ENCODE measurements around the gene DIPK1A.

Gene DIPK1A

GRCh38 chr1:92842082-92843045 lies 118.9 kb downstream of the DIPK1A start:
- DNase-seq (ENCODE audit: low read depth in 2 of 2): no peak

GRCh38 chr1:92840600-92840999 lies 120.7 kb downstream of the DIPK1A start:
- DNase-seq (ENCODE audit: low read depth in 2 of 2): no peak

- DNase-seq (ENCODE audit: low read depth in 2 of 2): no peak
Measured at GRCh38 chr1:92839442-92839841, 121.8 kb downstream of the DIPK1A start.

- DNase-seq (ENCODE audit: low read depth in 2 of 2): no peak
Measured at GRCh38 chr1:92838519-92838918, 122.7 kb downstream of the DIPK1A start.

- no peak for DNase-seq (ENCODE audit: low read depth in 2 of 2)
Measured at GRCh38 chr1:92837062-92837461, 124.2 kb downstream of the DIPK1A start.

- no peak for DNase-seq (ENCODE audit: low read depth in 2 of 2)
Measured at GRCh38 chr1:92834617-92835016, 126.6 kb downstream of the DIPK1A start.

- no peak for DNase-seq (ENCODE audit: low read depth in 2 of 2)
Measured at GRCh38 chr1:92833840-92834239, 127.4 kb downstream of the DIPK1A start.

- no peak for DNase-seq (ENCODE audit: low read depth in 2 of 2)
Measured at GRCh38 chr1:92832537-92833114, 128.6 kb downstream of the DIPK1A start.

- DNase-seq (ENCODE audit: low read depth in 2 of 2): peak; percentile 95
Measured at GRCh38 chr1:92831762-92832536, 129.3 kb downstream of the DIPK1A start, which contains the start of gene RPL5. Gene RPL5, plus strand, starts transcription at chr1:92832040. Its CDS starts 75 bp downstream, at chr1:92832115.

GRCh38 chr1:92831368-92831761 lies 129.9 kb downstream of the DIPK1A start:
- DNase-seq (ENCODE audit: low read depth in 2 of 2): no peak

GRCh38 chr1:92826792-92827191 lies 134.5 kb downstream of the DIPK1A start:
- DNase-seq (ENCODE audit: low read depth in 2 of 2): no peak

- no peak for DNase-seq (ENCODE audit: low read depth in 2 of 2)
Measured at GRCh38 chr1:92822879-92823278, 138.4 kb downstream of the DIPK1A start.

GRCh38 chr1:92820551-92820950 lies 140.7 kb downstream of the DIPK1A start:
- DNase-seq (ENCODE audit: low read depth in 2 of 2): no peak

GRCh38 chr1:92820024-92820423 lies 141.2 kb downstream of the DIPK1A start:
- DNase-seq (ENCODE audit: low read depth in 2 of 2): no peak

GRCh38 chr1:92817986-92818764 lies 143.1 kb downstream of the DIPK1A start:
- DNase-seq (ENCODE audit: low read depth in 2 of 2): no peak

GRCh38 chr1:92817137-92817697 lies 144.0 kb downstream of the DIPK1A start:
- no peak for DNase-seq (ENCODE audit: low read depth in 2 of 2)

GRCh38 chr1:92816732-92817131 lies 144.5 kb downstream of the DIPK1A start:
- no peak for DNase-seq (ENCODE audit: low read depth in 2 of 2)

- no peak for DNase-seq (ENCODE audit: low read depth in 2 of 2)
Measured at GRCh38 chr1:92808381-92808780, 152.9 kb downstream of the DIPK1A start.

GRCh38 chr1:92805216-92805615 lies 156.0 kb downstream of the DIPK1A start:
- no peak for DNase-seq (ENCODE audit: low read depth in 2 of 2)

- DNase-seq (ENCODE audit: low read depth in 2 of 2): no peak
Measured at GRCh38 chr1:92804721-92805201, 156.5 kb downstream of the DIPK1A start.

Data from stimulated activated CD4-positive, alpha-beta T cell treated with anti-CD3 and anti-CD28 coated beads, Interleukin-12 subunit alpha, Interleukin-12 subunit beta, amount 100 ng/mL, for 24 hours (primary cell).